Fibroblast of skin of abdomen (primary cell): ENCODE measurements around the gene PITRM1.

Experiments used
- DNase-seq: peaks from one replicate; pipeline ENCODE4 v3.0.0-alpha.2; 2013

The PITRM1 gene

GRCh38 chr10:3099291-3100092, 73.1 kb downstream of the PITRM1 start:
- DNase-seq, result peak; percentile 81

GRCh38 chr10:3098689-3099088, 73.9 kb downstream of the PITRM1 start:
- no peak for DNase-seq

GRCh38 chr10:3097160-3097559, 75.4 kb downstream of the PITRM1 start:
- no peak for DNase-seq

- DNase-seq, result no peak
Measured at GRCh38 chr10:3096149-3096548, 76.4 kb downstream of the PITRM1 start.

GRCh38 chr10:3095373-3096139, 77.0 kb downstream of the PITRM1 start:
- peak; percentile 100 for DNase-seq

- DNase-seq, result peak; percentile 52
Measured at GRCh38 chr10:3094609-3095036, 78.0 kb downstream of the PITRM1 start.

- no peak for DNase-seq
Measured at GRCh38 chr10:3093996-3094395, 78.6 kb downstream of the PITRM1 start.

GRCh38 chr10:3091921-3092320, 80.7 kb downstream of the PITRM1 start:
- DNase-seq, result no peak

GRCh38 chr10:3090914-3091787, 81.4 kb downstream of the PITRM1 start:
- peak; percentile 79 for DNase-seq

GRCh38 chr10:3090388-3090787, 82.2 kb downstream of the PITRM1 start:
- DNase-seq, result no peak
